IPS-18a (cell line): ENCODE measurements around the gene TSEN54.

ENCODE experiments used
- H3K27ac ChIP-seq: one replicate; pipeline ENCODE4 v1.5.1; 2013; ENCODE audit warnings: low read length
- H3K27me3 ChIP-seq: one replicate; pipeline ENCODE4 v1.6.1; 2013; ENCODE audit warnings: mild to moderate bottlenecking, low read length; ENCODE audit not compliant: control insufficient read depth, insufficient read depth
- H3K36me3 ChIP-seq: one replicate; pipeline ENCODE4 v1.6.1; 2013; ENCODE audit warnings: low read depth, low read length; ENCODE audit not compliant: control insufficient read depth
- H3K4me1 ChIP-seq: one replicate; pipeline ENCODE4 v1.6.1; 2013; ENCODE audit warnings: low read depth, low read length; ENCODE audit not compliant: control insufficient read depth
- H3K4me3 ChIP-seq: one replicate; pipeline ENCODE4 v1.5.1; 2013; ENCODE audit warnings: low read length
- H3K9ac ChIP-seq: one replicate; pipeline ENCODE4 v1.6.1; 2013; ENCODE audit warnings: mild to moderate bottlenecking, low read length, moderate library complexity
- H3K9me3 ChIP-seq: one replicate; pipeline ENCODE4 v1.6.1; 2013; ENCODE audit warnings: low read depth, low read length; ENCODE audit not compliant: control insufficient read depth

Gene TSEN54

DNA sequence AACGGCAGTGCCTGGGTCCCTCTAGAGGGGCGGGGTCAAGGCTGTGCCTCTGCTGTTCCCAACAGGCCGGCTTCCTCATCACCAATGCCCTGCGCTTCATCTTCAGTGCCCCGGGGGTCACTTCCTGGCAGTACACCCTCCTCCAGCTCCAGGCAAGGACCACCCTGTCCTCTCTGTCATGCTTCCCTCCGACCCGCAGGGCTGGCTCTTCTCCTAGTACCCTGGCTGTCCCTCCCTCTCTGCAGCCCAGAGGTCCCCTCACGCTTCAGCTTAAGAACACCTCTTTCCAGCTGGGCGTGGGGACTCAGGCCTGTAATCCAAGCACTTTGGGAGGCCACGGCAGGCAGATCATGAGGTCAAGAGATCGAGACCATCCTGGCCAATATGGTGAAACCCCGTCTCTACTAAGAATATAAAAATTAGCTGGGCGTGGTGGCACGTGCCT lies 26.8 kb upstream of the TSEN54 start:
- no peak overlapping the region for H3K9ac ChIP-seq

DNA sequence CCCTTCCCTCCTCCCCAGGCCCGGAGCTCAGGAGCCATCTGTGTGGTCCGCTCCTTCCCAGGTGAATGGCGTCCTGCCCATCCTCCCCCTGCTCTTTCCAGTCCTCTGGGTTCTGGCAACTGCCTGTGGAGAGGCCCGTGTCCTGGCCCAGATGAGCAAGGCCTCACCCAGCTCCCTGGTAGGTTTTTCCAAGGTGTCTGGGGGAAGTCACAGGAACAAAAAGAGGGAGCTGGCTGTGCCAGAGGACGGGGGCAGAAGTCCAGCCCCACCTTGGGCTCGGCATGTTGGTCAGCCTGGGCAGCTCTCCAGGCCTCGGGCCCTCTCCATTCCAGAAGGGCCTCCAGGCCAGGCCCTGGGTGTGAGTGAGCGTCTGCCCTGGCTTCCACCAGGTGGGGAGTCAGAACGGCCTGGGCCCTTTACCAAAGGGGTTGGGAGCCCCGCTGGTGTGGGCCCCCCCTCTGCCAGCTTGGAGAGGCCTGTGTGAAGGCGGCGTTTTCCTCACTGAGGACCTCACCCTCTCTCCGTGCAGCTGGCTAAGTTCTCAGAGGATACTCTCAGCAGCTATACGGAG lies 26.1 kb upstream of the TSEN54 start:
- no peaks in the 10 kb centered on the region for H3K27me3 ChIP-seq
- H3K4me3 ChIP-seq: no peak overlapping the region
- no peaks in the 10 kb centered on the region for H3K4me1 ChIP-seq

More for the DNA sequence above, 26.8 kb upstream of the TSEN54 start:
- Histone ChIP-seq H3K4me1 (no peaks in the 10 kb centered on the region), H3K36me3 (peaks cover 10% of the 10 kb centered on the region), H3K27ac (no peak overlapping the region), H3K9me3 (no peaks in the 10 kb centered on the region), H3K4me3 (no peak overlapping the region), H3K27me3 (no peaks in the 10 kb centered on the region)

DNA sequence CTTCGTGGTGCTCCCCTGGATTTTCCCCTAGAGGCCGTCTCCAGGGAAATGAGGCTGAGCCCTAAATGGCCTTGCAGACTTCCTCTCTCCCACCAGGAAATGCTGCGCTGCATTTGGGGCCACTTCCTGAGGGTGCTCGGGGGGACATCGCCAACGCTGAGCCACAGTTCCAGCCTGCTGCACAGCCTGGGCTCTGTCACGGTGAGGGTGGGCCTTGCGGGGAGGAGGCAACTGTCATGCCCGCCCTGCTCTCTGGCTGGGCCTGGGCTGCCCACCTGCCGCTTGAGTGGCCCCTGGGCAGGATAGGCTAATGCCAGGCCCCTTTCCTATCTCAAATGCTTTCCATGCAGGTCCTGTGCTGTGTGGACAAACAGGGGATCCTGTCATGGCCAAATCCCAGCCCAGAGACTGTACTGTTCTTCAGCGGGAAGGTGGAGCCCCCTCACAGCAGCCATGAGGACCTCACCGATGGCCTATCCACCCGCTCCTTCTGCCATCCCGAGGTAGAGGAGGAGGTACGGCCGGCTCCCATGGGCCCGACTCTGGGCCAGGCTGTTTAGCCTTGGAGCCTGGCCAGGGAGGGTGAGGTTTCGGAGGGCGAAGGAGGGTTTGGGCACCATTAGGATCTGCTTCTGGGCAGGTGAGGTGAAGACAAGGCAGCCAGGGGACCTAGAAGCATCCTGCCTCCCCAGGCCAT lies 25.2 kb upstream of the TSEN54 start:
- H3K36me3 ChIP-seq: peaks cover 10% of the 10 kb centered on the region
- H3K4me1 ChIP-seq: no peaks in the 10 kb centered on the region
- no peaks in the 10 kb centered on the region for H3K9me3 ChIP-seq
- H3K4me3 ChIP-seq: no peak overlapping the region
- no peak overlapping the region for H3K9ac ChIP-seq
- no peaks in the 10 kb centered on the region for H3K27me3 ChIP-seq
- H3K27ac ChIP-seq: no peak overlapping the region

More for the DNA sequence above, 26.1 kb upstream of the TSEN54 start:
- H3K9ac ChIP-seq: no peak overlapping the region
- H3K27ac ChIP-seq: no peak overlapping the region
- peaks cover 10% of the 10 kb centered on the region for H3K36me3 ChIP-seq
- H3K9me3 ChIP-seq: no peaks in the 10 kb centered on the region

DNA sequence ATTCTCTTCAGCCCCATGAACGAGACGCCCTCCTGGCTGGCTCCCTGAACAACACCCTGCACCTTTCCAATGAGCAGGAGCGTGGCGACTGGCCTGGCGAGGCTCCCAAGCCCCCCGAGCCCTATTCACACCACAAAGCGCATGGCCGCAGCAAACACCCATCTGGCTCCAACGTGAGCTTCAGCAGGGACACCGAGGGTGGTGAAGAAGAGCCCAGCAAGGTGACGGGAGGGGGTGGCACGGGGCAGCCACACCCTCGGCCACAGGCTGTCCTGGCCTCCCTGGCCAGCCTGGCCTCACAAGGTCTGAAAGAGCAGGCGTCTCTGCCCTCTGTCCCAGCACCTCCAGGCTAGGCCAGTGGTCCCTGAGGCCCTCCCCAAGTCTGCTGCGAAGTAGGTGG lies 24.6 kb upstream of the TSEN54 start:
- H3K4me3 ChIP-seq: no peak overlapping the region
- H3K9ac ChIP-seq: no peak overlapping the region
- H3K27ac ChIP-seq: no peak overlapping the region
- no peaks in the 10 kb centered on the region for H3K27me3 ChIP-seq
- H3K36me3 ChIP-seq: peaks cover 10% of the 10 kb centered on the region
- H3K4me1 ChIP-seq: no peaks in the 10 kb centered on the region
- H3K9me3 ChIP-seq: no peaks in the 10 kb centered on the region

DNA sequence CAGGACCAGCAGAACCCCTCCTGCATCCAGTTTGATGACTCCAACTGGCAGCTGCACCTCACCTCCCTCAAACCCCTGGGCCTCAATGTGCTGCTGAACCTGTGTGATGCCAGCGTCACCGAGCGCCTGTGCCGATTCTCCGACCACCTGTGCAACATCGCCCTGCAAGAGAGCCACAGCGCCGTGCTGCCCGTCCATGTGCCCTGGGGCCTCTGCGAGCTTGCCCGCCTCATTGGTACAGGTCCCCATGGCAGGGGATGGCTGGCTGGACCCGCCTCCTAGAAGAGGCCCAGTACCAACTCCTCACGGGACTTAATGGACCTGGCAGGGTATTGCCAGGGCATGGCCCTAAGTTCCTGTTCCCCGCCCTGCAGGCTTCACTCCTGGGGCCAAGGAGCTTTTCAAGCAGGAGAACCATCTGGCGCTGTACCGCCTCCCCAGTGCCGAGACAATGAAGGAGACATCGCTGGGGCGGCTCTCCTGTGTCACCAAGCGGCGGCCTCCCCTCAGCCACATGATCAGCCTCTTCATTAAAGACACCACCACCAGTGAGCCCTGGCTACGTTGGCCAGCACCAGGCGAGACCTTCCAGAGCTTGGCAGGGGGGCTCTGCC lies 23.7 kb upstream of the TSEN54 start:
- Histone ChIP-seq H3K36me3 (peaks cover 10% of the 10 kb centered on the region), H3K4me3 (no peak overlapping the region), H3K27me3 (no peaks in the 10 kb centered on the region), H3K4me1 (no peaks in the 10 kb centered on the region), H3K9me3 (no peaks in the 10 kb centered on the region), H3K9ac (no peak overlapping the region), H3K27ac (no peak overlapping the region)

DNA sequence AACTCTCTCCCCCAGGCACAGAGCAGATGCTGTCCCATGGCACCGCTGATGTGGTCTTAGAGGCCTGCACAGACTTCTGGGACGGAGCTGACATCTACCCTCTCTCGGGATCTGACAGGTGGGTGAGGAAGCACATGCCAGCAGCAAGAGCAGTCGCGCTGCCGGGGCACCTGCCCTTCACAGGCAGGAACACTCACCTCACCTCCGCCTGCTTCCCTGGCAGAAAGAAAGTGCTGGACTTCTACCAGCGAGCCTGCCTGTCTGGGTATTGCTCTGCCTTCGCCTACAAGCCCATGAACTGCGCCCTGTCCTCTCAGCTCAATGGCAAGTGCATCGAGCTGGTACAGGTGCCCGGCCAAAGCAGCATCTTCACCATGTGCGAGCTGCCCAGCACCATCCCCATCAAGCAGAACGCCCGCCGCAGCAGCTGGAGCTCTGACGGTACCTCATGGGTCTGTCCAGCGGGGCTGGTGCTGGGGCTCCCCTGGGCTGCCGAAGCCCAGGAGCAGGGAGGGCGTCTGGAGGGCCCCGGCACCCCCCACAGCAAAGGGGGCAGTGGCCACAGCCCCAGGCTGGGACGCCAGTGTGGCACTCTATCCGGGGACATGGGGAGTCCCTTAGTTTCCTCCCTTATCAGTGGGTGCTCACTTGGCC lies 22.7 kb upstream of the TSEN54 start:
- H3K27me3 ChIP-seq: no peaks in the 10 kb centered on the region
- H3K9me3 ChIP-seq: no peaks in the 10 kb centered on the region
- H3K27ac ChIP-seq: no peak overlapping the region
- H3K4me1 ChIP-seq: no peaks in the 10 kb centered on the region
- H3K36me3 ChIP-seq: peaks cover 10% of the 10 kb centered on the region
- no peak overlapping the region for H3K9ac ChIP-seq
- H3K4me3 ChIP-seq: no peak overlapping the region

DNA sequence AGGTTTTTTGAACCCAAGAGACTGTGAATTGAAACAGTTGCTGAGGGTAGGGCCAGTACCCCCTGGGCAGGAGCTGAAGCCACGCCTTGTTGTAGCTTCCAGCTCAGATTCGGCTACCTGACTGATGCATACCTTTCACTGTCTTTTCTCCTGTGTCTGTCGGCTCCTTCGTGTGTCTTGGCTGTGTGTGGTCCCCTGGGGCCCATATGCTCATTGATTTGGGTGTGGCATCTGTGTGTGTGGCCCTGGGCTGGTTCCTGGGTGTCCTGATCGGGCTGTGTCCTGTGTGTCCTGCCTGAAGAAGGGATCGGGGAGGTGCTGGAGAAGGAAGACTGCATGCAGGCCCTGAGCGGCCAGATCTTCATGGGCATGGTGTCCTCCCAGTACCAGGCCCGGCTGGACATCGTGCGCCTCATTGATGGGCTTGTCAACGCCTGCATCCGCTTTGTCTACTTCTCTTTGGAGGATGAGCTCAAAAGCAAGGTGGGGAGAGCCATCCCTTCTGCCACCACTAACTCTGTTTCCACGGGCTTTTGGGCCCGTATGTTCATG lies 21.9 kb upstream of the TSEN54 start:
- H3K9ac ChIP-seq: no peak overlapping the region
- H3K36me3 ChIP-seq: peaks cover 10% of the 10 kb centered on the region
- H3K4me1 ChIP-seq: no peaks in the 10 kb centered on the region
- no peaks in the 10 kb centered on the region for H3K9me3 ChIP-seq
- no peak overlapping the region for H3K4me3 ChIP-seq
- H3K27ac ChIP-seq: no peak overlapping the region
- H3K27me3 ChIP-seq: no peaks in the 10 kb centered on the region

DNA sequence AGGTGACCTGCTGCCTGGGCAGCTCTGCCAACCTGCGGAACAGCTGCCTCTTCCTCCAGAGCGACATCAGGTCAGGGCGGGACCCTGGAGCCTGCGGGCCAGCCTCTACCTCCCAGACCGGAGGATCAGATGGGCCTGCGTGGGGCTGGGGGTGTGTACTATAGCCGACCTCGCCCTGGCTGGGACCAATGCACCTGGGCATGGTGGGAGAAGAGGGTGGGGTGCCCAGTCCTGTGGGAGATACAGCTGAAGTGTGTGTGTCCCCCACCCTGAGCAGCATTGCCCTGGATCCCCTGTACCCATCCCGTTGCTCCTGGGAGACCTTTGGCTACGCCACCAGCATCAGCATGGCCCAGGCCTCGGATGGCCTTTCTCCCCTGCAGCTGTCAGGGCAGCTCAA lies 20.3 kb upstream of the TSEN54 start:
- no peaks in the 10 kb centered on the region for H3K27me3 ChIP-seq
- no peak overlapping the region for H3K4me3 ChIP-seq
- H3K9ac ChIP-seq: no peak overlapping the region
- H3K9me3 ChIP-seq: no peaks in the 10 kb centered on the region
- H3K27ac ChIP-seq: no peak overlapping the region
- no peaks in the 10 kb centered on the region for H3K4me1 ChIP-seq
- H3K36me3 ChIP-seq: peaks cover 16% of the 10 kb centered on the region

DNA sequence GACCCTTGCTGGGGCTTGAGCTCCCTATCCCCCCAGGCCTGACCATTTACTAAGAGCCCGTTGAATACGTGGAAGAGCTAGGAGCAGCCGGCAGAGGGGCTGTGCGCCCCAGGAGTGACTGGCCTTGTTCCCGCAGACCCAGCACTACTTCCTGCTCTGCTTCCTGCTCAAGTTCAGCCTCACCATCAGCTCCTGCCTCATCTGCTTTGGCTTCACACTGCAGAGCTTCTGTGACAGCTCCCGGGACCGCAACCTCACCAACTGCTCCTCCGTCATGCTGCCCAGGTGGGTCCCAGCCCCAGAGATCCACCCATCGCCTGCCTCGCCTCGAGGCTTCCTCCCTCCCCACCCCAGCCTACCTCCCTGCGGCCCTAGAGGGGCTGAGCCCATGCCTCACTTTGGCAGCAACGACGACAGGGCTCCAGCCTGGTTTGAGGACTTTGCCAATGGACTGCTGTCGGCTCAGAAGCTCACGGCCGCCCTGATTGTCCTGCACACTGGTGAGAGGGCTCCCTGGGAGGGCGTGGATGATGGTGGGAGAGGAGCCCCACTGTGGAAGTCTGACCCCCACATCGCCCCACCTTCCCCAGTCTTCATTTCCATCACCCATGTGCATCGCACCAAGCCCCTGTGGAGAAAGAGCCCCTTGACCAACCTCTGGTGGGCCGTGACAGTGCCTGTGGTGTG lies 18.1 kb upstream of the TSEN54 start:
- H3K27me3 ChIP-seq: no peaks in the 10 kb centered on the region
- H3K9me3 ChIP-seq: no peaks in the 10 kb centered on the region
- H3K27ac ChIP-seq: no peak overlapping the region
- H3K36me3 ChIP-seq: peaks cover 11% of the 10 kb centered on the region
- H3K4me1 ChIP-seq: no peaks in the 10 kb centered on the region
- no peak overlapping the region for H3K9ac ChIP-seq
- no peak overlapping the region for H3K4me3 ChIP-seq

DNA sequence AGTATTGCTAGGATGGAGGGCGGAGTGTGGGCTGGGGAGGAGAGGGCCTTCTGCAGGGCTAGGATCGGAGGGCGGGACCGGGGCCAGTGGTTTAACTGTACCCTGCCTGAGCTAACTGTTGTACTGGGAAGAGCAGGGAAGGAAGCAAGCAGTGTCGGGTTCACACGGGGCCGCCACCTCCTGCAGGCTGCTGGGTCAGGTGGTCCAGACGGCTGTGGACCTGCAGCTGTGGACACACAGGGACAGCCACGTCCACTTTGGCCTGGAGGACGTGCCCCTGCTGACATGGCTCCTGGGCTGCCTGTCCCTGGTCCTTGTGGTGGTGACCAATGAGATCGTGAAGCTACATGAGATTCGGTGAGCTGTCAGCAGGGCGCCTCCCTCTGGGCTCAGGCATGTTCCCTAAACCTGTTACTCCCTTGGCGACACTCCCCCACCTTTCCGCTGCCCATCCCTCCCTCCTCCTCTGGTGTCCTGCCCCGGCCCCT lies 17.6 kb upstream of the TSEN54 start:
- H3K36me3 ChIP-seq: peaks cover 8% of the 10 kb centered on the region
- H3K9me3 ChIP-seq: no peaks in the 10 kb centered on the region
- H3K27me3 ChIP-seq: no peaks in the 10 kb centered on the region
- H3K4me1 ChIP-seq: no peaks in the 10 kb centered on the region
- no peak overlapping the region for H3K4me3 ChIP-seq
- H3K9ac ChIP-seq: no peak overlapping the region
- no peak overlapping the region for H3K27ac ChIP-seq
